ENCODE data around the gene PDE9A.

PDE9A gene

GRCh38 chr21:42685036-42685435 is 31.6 kb downstream of the PDE9A start:
- no peaks in the 10 kb centered on the region for H3K27me3 ChIP-seq (ENCODE audit: insufficient read depth, low read length)
- H3K27ac ChIP-seq (ENCODE audit: low read depth, low read length): no peak overlapping the region
- peaks cover 33% of the 10 kb centered on the region for H3K36me3 ChIP-seq (ENCODE audit: insufficient read depth, low read length)
- WGBS: 96% methylated on average over 33 of the region's 33 CpGs
- no peaks in the 10 kb centered on the region for H3K9me3 ChIP-seq (ENCODE audit: insufficient read depth, low read depth, low read length)
- no peak overlapping the region for H3K9ac ChIP-seq (ENCODE audit: low read depth, low read length)
- H3K4me3 ChIP-seq (ENCODE audit: low read length): no peak overlapping the region
- H3K4me1 ChIP-seq (ENCODE audit: insufficient read depth, low read length): no peaks in the 10 kb centered on the region

DNA sequence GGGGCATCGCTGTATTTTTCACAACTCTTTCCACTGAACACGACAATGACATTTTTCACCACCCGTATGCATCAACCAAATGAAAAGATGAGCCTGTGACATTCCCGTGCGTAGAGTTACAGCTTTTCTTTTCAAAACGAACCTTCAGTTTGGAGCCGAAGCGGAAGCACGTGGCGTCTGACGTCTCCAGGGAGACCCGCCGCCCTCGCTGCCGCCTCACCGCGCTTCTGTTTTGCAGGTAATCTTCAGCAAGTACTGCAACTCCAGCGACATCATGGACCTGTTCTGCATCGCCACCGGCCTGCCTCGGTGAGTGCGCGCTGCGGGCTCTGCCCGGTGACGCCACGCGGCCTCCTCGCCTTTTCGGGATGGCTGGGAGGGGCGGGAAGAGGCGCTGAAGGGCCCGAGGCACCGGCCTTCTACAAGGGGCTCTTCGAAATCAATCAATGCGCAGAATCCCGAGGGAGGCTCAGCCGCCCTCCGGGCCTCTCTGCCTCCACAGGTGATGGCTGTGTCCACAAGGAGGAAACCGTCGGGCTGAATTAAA is 32.6 kb downstream of the PDE9A start:
- H3K36me3 ChIP-seq (ENCODE audit: insufficient read depth, low read length): peaks cover 38% of the 10 kb centered on the region
- no peaks in the 10 kb centered on the region for H3K4me1 ChIP-seq (ENCODE audit: insufficient read depth, low read length)
- no peak overlapping the region for H3K9ac ChIP-seq (ENCODE audit: low read depth, low read length)
- H3K27me3 ChIP-seq (ENCODE audit: insufficient read depth, low read length): no peaks in the 10 kb centered on the region
- no peak overlapping the region for H3K4me3 ChIP-seq (ENCODE audit: low read length)
- WGBS: 97% methylated on average over 41 of the region's 41 CpGs
- H3K27ac ChIP-seq (ENCODE audit: low read depth, low read length): no peak overlapping the region
- no peaks in the 10 kb centered on the region for H3K9me3 ChIP-seq (ENCODE audit: insufficient read depth, low read depth, low read length)

DNA sequence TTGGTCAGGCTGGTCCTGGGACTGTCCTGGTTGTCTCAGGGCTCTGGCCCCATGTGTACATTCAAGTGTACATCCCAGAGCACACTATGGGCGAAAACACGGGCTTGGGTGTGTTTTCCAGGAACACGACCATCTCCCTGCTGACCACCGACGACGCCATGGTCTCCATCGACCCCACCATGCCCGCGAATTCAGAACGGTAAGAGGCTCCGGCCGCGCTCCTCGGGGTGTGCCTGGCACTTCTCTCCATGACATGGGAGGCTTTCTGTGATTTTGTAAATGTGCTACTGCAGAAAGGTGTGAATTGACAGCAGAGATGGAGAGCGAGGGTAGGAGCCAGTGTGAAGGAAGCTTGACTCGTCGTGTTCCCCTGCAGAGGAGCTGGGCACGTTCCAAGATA is 34.4 kb downstream of the PDE9A start:
- 96% methylated on average over 18 of the region's 18 CpGs for WGBS
- Histone ChIP-seq H3K36me3 (ENCODE audit: insufficient read depth, low read length) (peaks cover 47% of the 10 kb centered on the region), H3K27me3 (ENCODE audit: insufficient read depth, low read length) (no peaks in the 10 kb centered on the region), H3K4me1 (ENCODE audit: insufficient read depth, low read length) (no peaks in the 10 kb centered on the region), H3K4me3 (ENCODE audit: low read length) (no peak overlapping the region), H3K27ac (ENCODE audit: low read depth, low read length) (no peak overlapping the region), H3K9ac (ENCODE audit: low read depth, low read length) (no peak overlapping the region), H3K9me3 (ENCODE audit: insufficient read depth, low read depth, low read length) (no peaks in the 10 kb centered on the region)

- no peaks in the 10 kb centered on the region for H3K9me3 ChIP-seq (ENCODE audit: insufficient read depth, low read depth, low read length)
- H3K4me3 ChIP-seq (ENCODE audit: low read length): no peak overlapping the region
- H3K27ac ChIP-seq (ENCODE audit: low read depth, low read length): no peak overlapping the region
- H3K9ac ChIP-seq (ENCODE audit: low read depth, low read length): no peak overlapping the region
- H3K36me3 ChIP-seq (ENCODE audit: insufficient read depth, low read length): peaks cover 47% of the 10 kb centered on the region
- H3K4me1 ChIP-seq (ENCODE audit: insufficient read depth, low read length): no peaks in the 10 kb centered on the region
- 96% methylated on average over 16 of the region's 16 CpGs for WGBS
- no peaks in the 10 kb centered on the region for H3K27me3 ChIP-seq (ENCODE audit: insufficient read depth, low read length)
Measured at GRCh38 chr21:42688226-42688840, 34.9 kb downstream of the PDE9A start.

DNA sequence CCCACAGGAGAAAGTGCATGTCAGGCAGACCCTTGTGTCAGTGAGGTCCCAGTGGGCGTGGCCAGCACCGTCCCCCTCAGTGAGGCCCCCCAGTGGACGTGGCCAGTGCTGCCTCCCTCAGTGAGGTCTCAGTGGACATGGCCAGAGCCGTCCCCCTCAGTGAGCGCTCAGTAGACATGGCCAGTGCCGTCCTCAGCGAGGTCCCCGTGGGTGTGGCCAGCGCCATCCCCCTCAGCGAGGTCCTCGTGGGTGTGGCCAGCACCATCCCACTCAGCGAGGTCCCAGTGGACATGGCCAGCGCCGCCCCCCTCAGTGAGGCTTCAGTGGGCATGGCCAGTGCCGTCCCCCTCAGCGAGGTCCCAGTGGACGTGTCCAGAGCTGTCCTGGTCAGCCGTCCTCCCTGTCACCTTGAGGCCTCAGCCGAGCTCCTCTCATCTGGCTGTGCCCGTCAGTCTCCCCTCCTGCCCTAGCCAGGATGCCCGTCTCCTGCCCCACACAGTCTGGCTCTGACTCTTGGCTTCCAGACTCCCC is 35.5 kb downstream of the PDE9A start:
- no peak overlapping the region for H3K27ac ChIP-seq (ENCODE audit: low read depth, low read length)
- H3K9me3 ChIP-seq (ENCODE audit: insufficient read depth, low read depth, low read length): no peaks in the 10 kb centered on the region
- 94% methylated on average over 21 of the region's 21 CpGs for WGBS
- peaks cover 47% of the 10 kb centered on the region for H3K36me3 ChIP-seq (ENCODE audit: insufficient read depth, low read length)
- no peaks in the 10 kb centered on the region for H3K27me3 ChIP-seq (ENCODE audit: insufficient read depth, low read length)
- no peak overlapping the region for H3K4me3 ChIP-seq (ENCODE audit: low read length)
- H3K9ac ChIP-seq (ENCODE audit: low read depth, low read length): no peak overlapping the region
- no peaks in the 10 kb centered on the region for H3K4me1 ChIP-seq (ENCODE audit: insufficient read depth, low read length)

DNA sequence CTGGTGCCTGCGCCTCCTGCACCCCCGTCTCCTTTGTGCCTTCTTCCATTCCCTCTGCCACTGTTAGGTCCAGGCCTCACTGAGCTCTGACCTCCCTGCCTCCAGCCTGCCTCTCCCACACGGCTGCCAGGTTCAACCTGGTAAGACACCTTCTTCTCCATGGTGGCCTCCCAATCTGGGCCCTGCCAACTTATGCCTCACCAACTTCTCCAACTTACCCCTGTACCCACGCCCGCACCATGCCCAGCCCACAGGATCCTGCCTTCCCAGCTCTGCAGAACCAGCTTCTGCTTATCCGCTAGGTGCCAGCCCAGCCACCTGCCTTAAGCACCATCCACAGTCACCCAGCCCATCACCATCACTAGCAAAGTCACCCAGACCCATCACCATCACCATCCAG is 37.2 kb downstream of the PDE9A start:
- H3K36me3 ChIP-seq (ENCODE audit: insufficient read depth, low read length): peaks cover 55% of the 10 kb centered on the region
- WGBS: 88% methylated on average over 6 of the region's 6 CpGs
- no peaks in the 10 kb centered on the region for H3K9me3 ChIP-seq (ENCODE audit: insufficient read depth, low read depth, low read length)
- no peak overlapping the region for H3K4me3 ChIP-seq (ENCODE audit: low read length)
- H3K27ac ChIP-seq (ENCODE audit: low read depth, low read length): no peak overlapping the region
- H3K4me1 ChIP-seq (ENCODE audit: insufficient read depth, low read length): no peaks in the 10 kb centered on the region
- no peaks in the 10 kb centered on the region for H3K27me3 ChIP-seq (ENCODE audit: insufficient read depth, low read length)
- no peak overlapping the region for H3K9ac ChIP-seq (ENCODE audit: low read depth, low read length)

- H3K4me3 ChIP-seq (ENCODE audit: low read length): no peak overlapping the region
- WGBS: 94% methylated on average over 19 of the region's 19 CpGs
- H3K36me3 ChIP-seq (ENCODE audit: insufficient read depth, low read length): peaks cover 54% of the 10 kb centered on the region
- H3K27me3 ChIP-seq (ENCODE audit: insufficient read depth, low read length): no peaks in the 10 kb centered on the region
- H3K27ac ChIP-seq (ENCODE audit: low read depth, low read length): no peak overlapping the region
- H3K9ac ChIP-seq (ENCODE audit: low read depth, low read length): no peak overlapping the region
- H3K4me1 ChIP-seq (ENCODE audit: insufficient read depth, low read length): no peaks in the 10 kb centered on the region
- H3K9me3 ChIP-seq (ENCODE audit: insufficient read depth, low read depth, low read length): no peaks in the 10 kb centered on the region
Measured at GRCh38 chr21:42691901-42692559, 38.6 kb downstream of the PDE9A start.

- Histone ChIP-seq H3K9me3 (ENCODE audit: insufficient read depth, low read depth, low read length) (no peaks in the 10 kb centered on the region), H3K27ac (ENCODE audit: low read depth, low read length) (no peak overlapping the region), H3K9ac (ENCODE audit: low read depth, low read length) (no peak overlapping the region), H3K27me3 (ENCODE audit: insufficient read depth, low read length) (no peaks in the 10 kb centered on the region), H3K4me3 (ENCODE audit: low read length) (no peak overlapping the region), H3K36me3 (ENCODE audit: insufficient read depth, low read length) (peaks cover 53% of the 10 kb centered on the region), H3K4me1 (ENCODE audit: insufficient read depth, low read length) (no peaks in the 10 kb centered on the region)
- WGBS: 95% methylated on average over 24 of the region's 24 CpGs
Measured at GRCh38 chr21:42692688-42693087, 39.3 kb downstream of the PDE9A start.

GRCh38 chr21:42694751-42695696 is 41.6 kb downstream of the PDE9A start:
- H3K27me3 ChIP-seq (ENCODE audit: insufficient read depth, low read length): no peaks in the 10 kb centered on the region
- no peak overlapping the region for H3K4me3 ChIP-seq (ENCODE audit: low read length)
- H3K4me1 ChIP-seq (ENCODE audit: insufficient read depth, low read length): no peaks in the 10 kb centered on the region
- 95% methylated on average over 20 of the region's 20 CpGs for WGBS
- H3K9me3 ChIP-seq (ENCODE audit: insufficient read depth, low read depth, low read length): no peaks in the 10 kb centered on the region
- H3K36me3 ChIP-seq (ENCODE audit: insufficient read depth, low read length): peaks cover 45% of the 10 kb centered on the region
- H3K27ac ChIP-seq (ENCODE audit: low read depth, low read length): no peak overlapping the region
- no peak overlapping the region for H3K9ac ChIP-seq (ENCODE audit: low read depth, low read length)

DNA sequence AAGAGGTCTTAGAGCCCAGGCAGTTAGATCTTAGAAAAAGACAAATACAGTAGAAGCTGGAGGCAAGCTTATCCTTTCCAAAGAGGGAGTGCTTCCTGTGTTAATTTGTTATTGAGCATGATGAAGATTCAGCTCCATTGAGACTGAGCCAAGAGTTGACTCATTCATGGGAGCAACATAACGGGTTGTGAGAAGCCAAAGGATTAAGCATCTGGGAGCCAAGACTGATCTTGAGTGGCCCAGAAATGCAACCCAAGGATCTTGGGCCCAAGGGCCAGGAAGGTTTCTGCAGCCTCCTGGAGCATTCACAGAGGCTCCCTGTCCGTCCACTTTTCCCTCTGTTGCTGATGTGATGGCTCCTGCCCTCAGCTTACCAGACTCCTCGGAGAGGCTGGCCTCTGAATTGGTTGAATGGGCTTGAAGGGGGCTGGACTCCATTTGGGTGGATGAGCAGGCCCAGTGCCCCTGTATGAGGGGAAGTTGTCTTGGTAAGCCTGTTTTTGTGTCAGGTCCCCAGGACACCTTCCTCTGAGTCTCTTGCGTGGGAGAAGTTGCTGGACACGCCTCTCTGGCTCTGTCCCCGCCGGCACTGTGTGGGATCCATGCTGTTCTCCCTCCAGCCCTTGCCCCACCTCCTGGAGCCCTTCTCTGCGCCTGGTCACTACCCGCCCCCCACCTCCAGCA is 42.4 kb downstream of the PDE9A start:
- no peak overlapping the region for H3K9ac ChIP-seq (ENCODE audit: low read depth, low read length)
- no peak overlapping the region for H3K4me3 ChIP-seq (ENCODE audit: low read length)
- no peaks in the 10 kb centered on the region for H3K4me1 ChIP-seq (ENCODE audit: insufficient read depth, low read length)
- H3K27ac ChIP-seq (ENCODE audit: low read depth, low read length): no peak overlapping the region
- H3K27me3 ChIP-seq (ENCODE audit: insufficient read depth, low read length): no peaks in the 10 kb centered on the region
- 90% methylated on average over 8 of the region's 9 CpGs for WGBS
- no peaks in the 10 kb centered on the region for H3K9me3 ChIP-seq (ENCODE audit: insufficient read depth, low read depth, low read length)
- peaks cover 46% of the 10 kb centered on the region for H3K36me3 ChIP-seq (ENCODE audit: insufficient read depth, low read length)
